Astrocyte of the cerebellum (primary cell): ENCODE results near the gene SPTBN5.

Experiments
- DNase-seq: peaks from one replicate; pipeline ENCODE4 v3.0.0-alpha.2; 2011; ENCODE audit warnings: low read depth
- H3K4me3 ChIP-seq: 2 replicates; pipeline ENCODE4 v1.5.1; 2011; ENCODE audit warnings: mild to moderate bottlenecking, low read depth, low read length, moderate library complexity
- in situ Hi-C: cut with HindIII; loops from 2 replicates; pipeline ENCODE4 v1.10.0; 2017; ENCODE audit warnings: low sequenced_read_pairs
- TF ChIP-seq, protein P1 (sequence below): IDR thresholded peaks from 2 replicates; pipeline ENCODE4 v1.5.1; 2012; ENCODE audit warnings: low read length, low read depth, moderate library complexity, mild to moderate bottlenecking; ENCODE audit errors: missing control alignments

Gene SPTBN5

DNA sequence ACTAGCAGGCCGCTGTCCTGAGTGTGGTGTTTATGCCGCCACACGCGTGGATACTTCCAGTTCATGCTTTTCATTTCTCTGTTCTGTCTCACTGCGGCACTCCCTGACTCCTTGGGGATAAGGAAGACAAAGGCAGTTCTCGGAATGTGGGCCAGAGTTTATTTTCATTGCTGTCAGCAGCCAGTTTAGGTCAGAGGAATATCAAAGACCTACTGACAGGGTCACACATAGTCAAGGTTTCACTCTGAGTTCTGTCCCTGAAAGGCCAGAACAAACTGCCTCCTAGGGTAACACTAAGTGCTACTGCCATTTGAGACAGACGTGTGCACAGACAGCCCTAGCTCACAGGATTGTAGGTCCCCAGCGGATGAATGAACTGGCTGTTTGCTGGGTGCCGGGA is 27.3 kb upstream of the SPTBN5 start:
- DNase-seq = no peak
- in situ Hi-C loops = no loop called here
- H3K4me3 ChIP-seq = no peak overlapping the region
- TF ChIP-seq, protein P1, sequence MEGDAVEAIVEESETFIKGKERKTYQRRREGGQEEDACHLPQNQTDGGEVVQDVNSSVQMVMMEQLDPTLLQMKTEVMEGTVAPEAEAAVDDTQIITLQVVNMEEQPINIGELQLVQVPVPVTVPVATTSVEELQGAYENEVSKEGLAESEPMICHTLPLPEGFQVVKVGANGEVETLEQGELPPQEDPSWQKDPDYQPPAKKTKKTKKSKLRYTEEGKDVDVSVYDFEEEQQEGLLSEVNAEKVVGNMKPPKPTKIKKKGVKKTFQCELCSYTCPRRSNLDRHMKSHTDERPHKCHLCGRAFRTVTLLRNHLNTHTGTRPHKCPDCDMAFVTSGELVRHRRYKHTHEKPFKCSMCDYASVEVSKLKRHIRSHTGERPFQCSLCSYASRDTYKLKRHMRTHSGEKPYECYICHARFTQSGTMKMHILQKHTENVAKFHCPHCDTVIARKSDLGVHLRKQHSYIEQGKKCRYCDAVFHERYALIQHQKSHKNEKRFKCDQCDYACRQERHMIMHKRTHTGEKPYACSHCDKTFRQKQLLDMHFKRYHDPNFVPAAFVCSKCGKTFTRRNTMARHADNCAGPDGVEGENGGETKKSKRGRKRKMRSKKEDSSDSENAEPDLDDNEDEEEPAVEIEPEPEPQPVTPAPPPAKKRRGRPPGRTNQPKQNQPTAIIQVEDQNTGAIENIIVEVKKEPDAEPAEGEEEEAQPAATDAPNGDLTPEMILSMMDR = no peak

DNA sequence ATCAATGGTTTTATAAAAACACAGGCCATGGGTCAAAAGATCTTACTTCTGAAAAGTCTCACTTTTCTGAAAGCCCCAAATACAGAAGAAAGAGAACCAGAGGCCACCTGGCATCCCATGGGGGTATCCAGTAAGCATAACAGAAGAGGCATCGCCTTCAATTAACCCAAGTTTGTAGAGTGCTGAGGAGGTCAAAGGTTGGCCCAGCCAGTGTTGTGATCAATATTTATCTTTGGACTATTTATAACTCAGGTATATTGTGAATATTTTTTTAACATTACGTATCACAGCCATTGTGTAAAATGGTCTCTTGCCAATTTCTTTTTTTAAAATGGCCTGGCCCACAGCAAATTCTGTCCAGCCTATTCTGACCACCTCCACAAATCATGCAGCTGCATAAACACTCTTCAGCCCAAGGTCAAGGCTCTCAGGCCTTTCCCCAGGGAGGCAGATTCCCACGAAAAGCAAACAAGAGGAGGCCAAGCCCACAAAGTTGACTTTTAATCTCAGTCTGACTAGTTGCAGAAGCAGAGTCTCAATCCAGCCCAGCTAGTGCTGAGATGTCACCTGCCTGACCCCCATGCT is 26.2 kb upstream of the SPTBN5 start:
- TF ChIP-seq, protein P1 = no peak
- DNase-seq = peak; percentile 72
- in situ Hi-C loops = no loop called here
- H3K4me3 ChIP-seq = no peak overlapping the region

DNA sequence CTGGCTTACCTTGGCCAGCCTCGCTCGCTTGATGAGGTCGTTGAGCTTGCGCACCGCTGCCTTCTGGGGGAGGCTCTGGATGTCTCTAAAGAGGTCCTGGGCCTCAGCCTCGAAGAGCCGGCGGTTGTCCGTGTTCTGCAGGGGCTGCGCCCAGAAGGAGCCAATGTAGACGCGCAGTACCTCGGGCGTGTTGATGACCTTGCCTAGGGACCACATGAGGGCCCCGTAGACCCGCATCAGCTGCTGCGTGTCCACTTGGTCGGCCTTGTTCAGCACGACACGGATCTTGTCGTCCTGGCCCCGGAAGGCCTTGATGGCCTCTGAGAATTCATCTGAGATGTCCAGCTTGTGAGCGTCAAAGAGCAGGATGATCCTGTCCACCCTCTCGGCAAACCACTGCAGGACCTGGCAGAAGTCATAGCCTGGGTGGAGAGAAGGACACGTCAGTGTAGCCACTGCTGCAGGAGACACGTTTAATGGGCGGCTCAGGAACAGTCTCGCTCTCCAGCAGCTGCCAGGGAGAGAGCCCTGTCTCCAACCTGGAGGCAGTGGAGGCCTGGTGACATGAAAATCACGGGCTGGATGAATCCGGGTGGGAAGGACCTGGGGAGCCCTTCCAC is 25.5 kb upstream of the SPTBN5 start:
- in situ Hi-C loops = no loop called here
- TF ChIP-seq, protein P1 = no peak
- DNase-seq = no peak
- H3K4me3 ChIP-seq = no peak overlapping the region

GRCh38 chr15:41918506-41919126 is 24.8 kb upstream of the SPTBN5 start:
- in situ Hi-C loops = no loop called here
- TF ChIP-seq, protein P1 = no peak
- no peak for DNase-seq
- H3K4me3 ChIP-seq = no peak overlapping the region

DNA sequence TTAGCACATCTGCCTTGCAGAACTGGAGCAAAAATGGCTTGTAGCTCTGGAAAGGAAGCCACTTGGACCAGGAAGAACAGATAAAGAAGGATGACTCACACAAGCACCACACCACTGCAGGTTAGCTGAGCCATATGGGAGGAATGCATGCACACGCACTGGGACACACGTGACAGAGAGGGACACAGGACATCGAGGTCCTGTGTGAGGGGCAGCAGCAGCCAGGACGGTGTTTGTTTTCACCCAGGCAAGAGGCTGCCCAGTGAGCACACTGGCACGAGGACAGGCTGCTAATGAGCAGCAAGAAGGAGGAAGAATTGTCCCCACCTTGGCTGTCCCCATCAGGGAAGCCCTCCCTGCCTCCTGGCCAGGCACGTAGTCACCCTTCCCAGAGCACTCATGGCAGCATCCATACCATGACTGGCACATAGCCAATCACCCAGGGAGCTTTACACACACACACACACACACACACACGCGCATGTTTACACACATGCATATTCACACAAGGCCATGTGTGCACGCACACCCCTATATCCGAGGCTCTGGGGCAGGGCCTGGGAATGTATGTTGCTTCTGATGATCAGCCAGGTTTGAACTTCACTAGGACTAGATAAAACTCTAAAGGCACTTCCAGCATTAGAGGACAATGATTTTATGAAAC is 24.0 kb upstream of the SPTBN5 start:
- H3K4me3 ChIP-seq = no peak overlapping the region
- in situ Hi-C loops = no loop called here
- TF ChIP-seq, protein P1 = no peak
- DNase-seq = no peak

GRCh38 chr15:41915255-41915994 is 21.6 kb upstream of the SPTBN5 start:
- DNase-seq = no peak
- in situ Hi-C loops = no loop called here
- TF ChIP-seq, protein P1 = no peak
- no peak overlapping the region for H3K4me3 ChIP-seq
